Caki2 (cell line): ENCODE measurements around the gene KRT40. TPM values are rescaled to one million over a fixed set of nuclear protein-coding genes. Genes with fewer than 3 reads are reported as not detected.

Source experiments
- DNase-seq: peaks from one replicate; pipeline ENCODE4 v3.0.0-alpha.2; 2015; ENCODE audit warnings: low read depth
- in situ Hi-C: cut with HindIII; loops from 2 replicates; pipeline ENCODE4 v1.10.0; 2016; ENCODE audit warnings: low sequenced_read_pairs, low pct_unique_long_range_greater_than_20kb, mixed read lengths
- total RNA-seq: library from RNA; depleted of rRNA; stranded (reverse); fragments of >200 nt; shearing (Covaris generic); gene quantifications from 2 replicates; pipeline ENCODE4 v1.2.3, GENCODE V29; 2014; ENCODE audit warnings: low replicate concordance; rRNA removed

KRT40 gene
- total RNA-seq, 1 experiment from 2014 or later = not detected

DNA sequence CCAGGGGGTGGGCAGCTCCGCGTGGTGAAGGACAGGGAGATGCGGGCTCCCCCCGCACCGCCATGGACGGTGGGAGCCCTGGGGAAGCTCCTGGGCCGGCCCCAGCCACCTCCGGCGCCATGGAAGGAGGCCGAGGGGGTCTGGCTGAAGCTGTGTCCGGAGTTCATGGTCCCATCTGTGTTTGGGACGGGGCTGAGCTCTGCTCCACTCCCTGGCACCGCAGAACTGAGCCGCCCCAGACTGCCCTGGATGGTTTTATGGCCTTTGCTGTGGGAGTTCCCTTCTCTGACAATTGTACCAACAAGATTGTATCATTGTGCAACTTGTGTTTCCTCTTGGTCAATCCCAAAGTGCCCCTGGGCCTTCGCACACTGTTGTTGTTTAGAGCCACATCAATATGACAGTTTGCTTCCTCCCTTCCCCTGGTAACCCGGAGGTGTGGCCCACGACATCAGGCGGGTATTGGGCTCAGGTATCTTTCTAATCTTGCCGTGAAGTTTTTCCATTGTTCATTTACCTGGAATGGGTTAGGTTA lies 47.6 kb downstream of the KRT40 start:
- in situ Hi-C loops = no loop called here
- no peak for DNase-seq

DNA sequence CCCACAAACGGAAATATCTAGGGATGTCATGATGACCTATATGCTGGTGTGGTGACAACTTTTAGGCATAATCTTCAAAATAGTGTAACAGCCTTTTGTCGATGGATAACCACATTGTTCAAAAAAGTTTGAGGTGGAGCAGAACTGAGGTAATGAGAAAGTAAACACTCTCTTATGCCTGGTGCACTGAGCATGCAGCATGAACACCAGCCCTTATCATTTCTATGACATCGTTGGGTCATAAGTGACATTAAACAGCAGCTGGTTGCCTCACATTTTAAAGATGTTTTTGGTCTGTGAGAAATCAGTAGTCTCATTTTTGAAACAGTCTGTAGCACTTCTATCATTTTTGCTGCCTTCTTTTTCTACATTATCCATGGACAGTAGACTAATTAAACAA lies 48.5 kb downstream of the KRT40 start:
- in situ Hi-C loops = no loop called here
- DNase-seq = no peak

DNA sequence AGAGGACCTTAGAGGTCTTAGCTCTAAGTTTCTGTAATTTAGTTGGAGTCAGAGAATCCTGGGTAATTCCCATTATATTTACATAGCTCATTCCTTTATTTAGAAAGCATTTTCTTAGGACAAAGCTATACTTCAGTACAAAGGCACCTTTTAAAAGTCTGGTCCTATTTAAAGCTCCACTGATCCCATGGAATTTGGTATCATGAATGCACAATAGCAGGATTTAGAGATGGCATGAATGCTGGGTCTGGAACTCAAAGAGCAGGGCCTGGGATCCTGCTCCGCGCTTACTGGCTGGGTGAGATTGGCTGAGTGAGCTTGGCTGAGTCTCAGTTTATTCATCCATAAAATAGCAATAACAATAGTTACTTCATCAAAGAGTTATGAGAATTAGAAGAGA lies 51.5 kb downstream of the KRT40 start:
- in situ Hi-C loops = no loop called here
- DNase-seq = peak; percentile 77

DNA sequence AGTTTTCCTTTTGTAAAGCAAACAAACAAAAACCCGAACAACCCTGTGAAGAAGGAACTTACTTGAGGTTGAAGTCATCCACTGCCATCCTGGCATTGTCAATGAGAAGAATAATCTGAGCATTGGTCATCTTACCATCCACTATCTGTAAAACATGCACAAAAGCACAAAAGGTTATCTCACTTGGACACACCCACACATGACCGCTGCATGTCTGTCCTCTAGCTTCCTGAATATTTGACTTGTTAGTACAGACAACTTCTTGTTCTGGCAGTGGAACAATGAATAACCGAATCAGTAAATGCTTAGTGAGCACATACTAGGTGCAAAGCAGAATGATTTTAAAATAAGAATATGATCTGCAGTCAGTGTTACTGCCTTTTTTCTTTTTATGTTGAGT lies 52.8 kb downstream of the KRT40 start:
- DNase-seq = no peak
- in situ Hi-C loops = no loop called here

Other genes starting within 250 kb of the KRT40 start
- not detected in 2 replicates for gene KRT25, start 229.0 kb downstream of the KRT40 start, total RNA-seq
- not detected in 2 replicates for gene KRT26, start 212.1 kb downstream of the KRT40 start, total RNA-seq
- gene KRT27, start 201.8 kb downstream of the KRT40 start, total RNA-seq = not detected in 2 replicates
- gene KRT28, start 184.4 kb downstream of the KRT40 start, total RNA-seq = not detected in 2 replicates
- gene KRT10, start 161.7 kb downstream of the KRT40 start, total RNA-seq = 75.2 and 76.4 TPM in 2 replicates
- gene KRT12, start 117.1 kb downstream of the KRT40 start, total RNA-seq = not detected in 2 replicates
- 46.7 and 50.0 TPM in 2 replicates for gene KRT20, start 99.1 kb downstream of the KRT40 start, total RNA-seq
- gene KRT23, start 46.7 kb downstream of the KRT40 start, total RNA-seq = not detected in 2 replicates
- not detected in 2 replicates for gene KRT39, start 17.4 kb downstream of the KRT40 start, total RNA-seq
- gene KRTAP3-3, start 9.8 kb upstream of the KRT40 start, total RNA-seq = not detected in 2 replicates
- not detected in 2 replicates for gene KRTAP3-2, start 15.6 kb upstream of the KRT40 start, total RNA-seq
- not detected in 2 replicates for gene KRTAP3-1, start 24.8 kb upstream of the KRT40 start, total RNA-seq
- gene KRTAP1-5, start 42.9 kb upstream of the KRT40 start, total RNA-seq = not detected in 2 replicates
- not detected in 2 replicates for gene KRTAP1-4, start 45.9 kb upstream of the KRT40 start, total RNA-seq
- not detected in 2 replicates for gene KRTAP1-3, start 50.5 kb upstream of the KRT40 start, total RNA-seq
- not detected in 2 replicates for gene KRTAP1-1, start 57.1 kb upstream of the KRT40 start, total RNA-seq
- not detected in 2 replicates for gene KRTAP2-1, start 63.0 kb upstream of the KRT40 start, total RNA-seq
- not detected in 2 replicates for gene KRTAP2-2, start 70.9 kb upstream of the KRT40 start, total RNA-seq
- gene KRTAP2-3, start 75.8 kb upstream of the KRT40 start, total RNA-seq = not detected in 2 replicates
- not detected in 2 replicates for gene KRTAP2-4, start 81.6 kb upstream of the KRT40 start, total RNA-seq
- gene KRTAP4-7, start 99.8 kb upstream of the KRT40 start, total RNA-seq = not detected in 2 replicates
- gene KRTAP4-8, start 113.8 kb upstream of the KRT40 start, total RNA-seq = not detected in 2 replicates
- not detected in 2 replicates for gene KRTAP4-16, start 117.9 kb upstream of the KRT40 start, total RNA-seq
- gene KRTAP4-9, start 121.1 kb upstream of the KRT40 start, total RNA-seq = not detected in 2 replicates
- not detected in 2 replicates for gene KRTAP4-11, start 134.0 kb upstream of the KRT40 start, total RNA-seq
- gene KRTAP4-12, start 139.9 kb upstream of the KRT40 start, total RNA-seq = not detected in 2 replicates
- gene KRTAP4-6, start 156.2 kb upstream of the KRT40 start, total RNA-seq = not detected in 2 replicates
- not detected in 2 replicates for gene KRTAP4-5, start 165.5 kb upstream of the KRT40 start, total RNA-seq
- gene KRTAP4-4, start 176.4 kb upstream of the KRT40 start, total RNA-seq = not detected in 2 replicates
- gene KRTAP4-3, start 183.9 kb upstream of the KRT40 start, total RNA-seq = not detected in 2 replicates
- not detected in 2 replicates for gene KRTAP4-2, start 193.9 kb upstream of the KRT40 start, total RNA-seq
- not detected in 2 replicates for gene KRTAP4-1, start 200.6 kb upstream of the KRT40 start, total RNA-seq
- gene KRTAP9-1, start 205.6 kb upstream of the KRT40 start, total RNA-seq = not detected in 2 replicates
- not detected in 2 replicates for gene KRTAP9-2, start 242.3 kb upstream of the KRT40 start, total RNA-seq
- gene KRTAP9-3, start 248.1 kb upstream of the KRT40 start, total RNA-seq = not detected in 2 replicates